Keratinocyte (primary cell): Measurements from ENCODE around the gene RXRA.

Experiments
- EZH2 ChIP-seq: IDR thresholded peaks from one replicate; pipeline ENCODE4 v1.6.1; 2012; ENCODE audit warnings: inconsistent platforms, mild to moderate bottlenecking, low read length, moderate library complexity
- TF ChIP-seq, protein P1 (sequence below), 3 experiments: IDR thresholded peaks in 1 of 3; conservative IDR thresholded peaks in 1 of 3; optimal IDR thresholded peaks in 1 of 3; 2 replicates in 2 of 3; 3 replicates in 1 of 3; pipeline versions ENCODE3 to v1.5.1; 2011; ENCODE audit warnings: low read length in 3 of 3, mild to moderate bottlenecking in 3 of 3, moderate library complexity in 2 of 3, control low read depth in 1 of 3, inconsistent platforms in 1 of 3; ENCODE audit not compliant: insufficient read depth in 2 of 3; ENCODE audit errors: extremely low read depth in 1 of 3

GRCh38 chr9:134295746-134296250 is 30.5 kb upstream of the RXRA start:
- TF ChIP-seq, protein P1, sequence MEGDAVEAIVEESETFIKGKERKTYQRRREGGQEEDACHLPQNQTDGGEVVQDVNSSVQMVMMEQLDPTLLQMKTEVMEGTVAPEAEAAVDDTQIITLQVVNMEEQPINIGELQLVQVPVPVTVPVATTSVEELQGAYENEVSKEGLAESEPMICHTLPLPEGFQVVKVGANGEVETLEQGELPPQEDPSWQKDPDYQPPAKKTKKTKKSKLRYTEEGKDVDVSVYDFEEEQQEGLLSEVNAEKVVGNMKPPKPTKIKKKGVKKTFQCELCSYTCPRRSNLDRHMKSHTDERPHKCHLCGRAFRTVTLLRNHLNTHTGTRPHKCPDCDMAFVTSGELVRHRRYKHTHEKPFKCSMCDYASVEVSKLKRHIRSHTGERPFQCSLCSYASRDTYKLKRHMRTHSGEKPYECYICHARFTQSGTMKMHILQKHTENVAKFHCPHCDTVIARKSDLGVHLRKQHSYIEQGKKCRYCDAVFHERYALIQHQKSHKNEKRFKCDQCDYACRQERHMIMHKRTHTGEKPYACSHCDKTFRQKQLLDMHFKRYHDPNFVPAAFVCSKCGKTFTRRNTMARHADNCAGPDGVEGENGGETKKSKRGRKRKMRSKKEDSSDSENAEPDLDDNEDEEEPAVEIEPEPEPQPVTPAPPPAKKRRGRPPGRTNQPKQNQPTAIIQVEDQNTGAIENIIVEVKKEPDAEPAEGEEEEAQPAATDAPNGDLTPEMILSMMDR (optimal IDR thresholded peaks at IDR 0.05 in 1 of 3, IDR thresholded peaks at IDR 0.05 in 1 of 3, conservative IDR thresholded peaks at IDR 0.05 in 1 of 3; ENCODE audit: extremely low read depth in 1 of 3, insufficient read depth in 2 of 3, low read length in 3 of 3), result no peak
- TF ChIP-seq EZH2, result no peak
